ENCODE data around the gene DESI1. TPM values are rescaled to one million over a fixed set of nuclear protein-coding genes. Genes with fewer than 3 reads are reported as not detected.
A peak's percentile ranks its signal among the peaks of the same experiment; 100 is the strongest.

DESI1 gene
- total and polyA plus RNA-seq, 12 donors = 11.4 to 82.8 (median 34.7) TPM

GRCh38 chr22:41579297-41579996 is 41.4 kb downstream of the DESI1 start:
- WGBS, 4 donors = 79 to 90% (median 86%) methylated on average over 6 to 12 of the region's 12 CpGs
- H3K4me3 ChIP-seq = no peak overlapping the region
- H3K4me1 ChIP-seq (replicated peaks in 1 of 2) = peaks cover 32 to 39% of the 10 kb centered on the region in 2 donors
- TF ChIP-seq CTCF (IDR thresholded peaks at IDR 0.05) = no peak
- H3K9me3 ChIP-seq (replicated peaks in 1 of 3) = no peaks in the 10 kb centered on the region
- peaks cover 0 to 39% of the 10 kb centered on the region in 2 donors for H3K36me3 ChIP-seq (replicated peaks in 1 of 2)
- intact Hi-C loops (cut with DNase I) = no loop called here
- peak in 6 of 7 donors; percentile 45 to 63 (median 47) for DNase-seq
- no peaks in the 10 kb centered on the region for H3K27me3 ChIP-seq
- peak overlapping the region; percentile 23 to 94 (median 85) for H3K27ac ChIP-seq

DNA sequence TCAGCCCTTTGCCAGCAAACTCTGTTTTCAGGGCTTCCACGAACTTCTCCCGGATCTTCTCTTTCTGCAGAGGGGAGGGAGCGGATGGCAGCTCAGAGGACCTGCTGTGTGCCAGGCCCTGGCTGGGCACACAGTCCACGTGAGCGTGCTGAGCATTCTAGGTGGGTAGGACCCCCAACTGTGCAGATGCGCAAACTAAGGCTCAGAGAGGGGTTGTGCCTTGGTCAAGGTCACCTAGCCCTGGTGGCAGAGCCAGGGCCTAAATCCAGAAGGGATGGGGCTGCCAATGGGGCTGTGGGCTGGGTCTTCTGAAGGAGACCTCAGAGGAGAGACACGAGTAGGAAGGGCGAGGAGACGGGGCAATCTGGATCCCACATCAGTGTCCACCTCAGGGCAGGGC is 42.0 kb downstream of the DESI1 start:
- peak in 3 of 7 donors; percentile 40 to 58 (median 54) for DNase-seq
- peaks cover 0 to 34% of the 10 kb centered on the region in 2 donors for H3K36me3 ChIP-seq (replicated peaks in 1 of 2)
- peak overlapping the region; percentile 23 to 94 (median 85) for H3K27ac ChIP-seq
- no peaks in the 10 kb centered on the region for H3K9me3 ChIP-seq (replicated peaks in 1 of 3)
- intact Hi-C loops (cut with DNase I) = no loop called here
- H3K4me1 ChIP-seq (replicated peaks in 1 of 2) = peaks cover 32 to 44% of the 10 kb centered on the region in 2 donors
- WGBS, 4 donors = 50 to 80% (median 53%) methylated on average over 3 to 9 of the region's 9 CpGs
- no peak overlapping the region for H3K4me3 ChIP-seq
- no peaks in the 10 kb centered on the region for H3K27me3 ChIP-seq
- no peak for TF ChIP-seq CTCF (IDR thresholded peaks at IDR 0.05)
- TF ChIP-seq POLR2A (IDR thresholded peaks at IDR 0.05) = no peak

- no peaks in the 10 kb centered on the region for H3K9me3 ChIP-seq (replicated peaks in 1 of 3)
- peak overlapping the region; percentile 17 to 94 (median 85) for H3K27ac ChIP-seq
- DNase-seq = peak in 3 of 7 donors; percentile 40 to 57 (median 46)
- whole genome bisulfite sequencing, 4 donors = 72 to 87% (median 82%) methylated on average over 8 of the region's 8 CpGs
- H3K4me3 ChIP-seq = no peak overlapping the region
- TF ChIP-seq POLR2A (IDR thresholded peaks at IDR 0.05) (no peak), CTCF (IDR thresholded peaks at IDR 0.05) (no peak)
- intact Hi-C loops (cut with DNase I) = no loop called here
- H3K4me1 ChIP-seq (replicated peaks in 1 of 2) = peaks cover 32 to 46% of the 10 kb centered on the region in 2 donors
- no peaks in the 10 kb centered on the region for H3K27me3 ChIP-seq
- peaks cover 0 to 27% of the 10 kb centered on the region in 2 donors for H3K36me3 ChIP-seq (replicated peaks in 1 of 2)
Observed at GRCh38 chr22:41578114-41578513, 42.7 kb downstream of the DESI1 start.

DNA sequence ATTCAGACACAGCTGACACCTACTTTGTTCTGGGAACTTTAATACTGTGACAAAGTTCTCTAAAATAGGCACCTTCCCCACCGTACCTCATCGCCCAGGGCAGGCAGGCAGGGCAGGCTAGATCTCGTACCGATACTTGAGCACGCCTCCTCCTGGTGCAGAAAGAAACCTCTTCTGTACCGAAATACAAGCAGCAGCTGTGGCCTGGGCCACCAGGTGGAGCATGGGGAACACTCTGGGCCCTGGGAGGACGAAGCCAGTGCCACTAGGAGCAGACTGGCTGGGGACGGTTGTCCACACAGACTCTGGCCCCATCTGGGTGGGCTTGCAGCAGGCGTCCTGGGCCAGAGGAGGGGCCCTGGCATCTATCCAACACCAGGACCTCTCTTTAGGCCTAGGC is 44.0 kb downstream of the DESI1 start:
- Histone ChIP-seq H3K36me3 (replicated peaks in 1 of 2) (peaks cover 0 to 17% of the 10 kb centered on the region in 2 donors), H3K27me3 (no peaks in the 10 kb centered on the region), H3K4me3 (no peak overlapping the region), H3K27ac (peak overlapping the region in 4 of 5 donors; percentile 77 to 94 (median 88)), H3K4me1 (replicated peaks in 1 of 2) (peaks cover 32 to 46% of the 10 kb centered on the region in 2 donors), H3K9me3 (replicated peaks in 1 of 3) (no peaks in the 10 kb centered on the region)
- intact Hi-C loops (cut with DNase I) = no loop called here
- TF ChIP-seq CTCF (IDR thresholded peaks at IDR 0.05) = peak; percentile 50 to 97 (median 88)
- TF ChIP-seq POLR2A (IDR thresholded peaks at IDR 0.05) = peak in 1 of 2 donors; percentile 17
- DNase-seq = peak; percentile 71 to 91 (median 85)
- 45 to 67% (median 50%) methylated on average over 6 to 9 of the region's 9 CpGs for WGBS, 4 donors
